HCT116 (cell line): Measurements from ENCODE around the gene OTOG.

Experiments used
- CTCF ChIP-seq, 3 experiments: fragments of 200-600 bp in 1 of 3; sonication (generic) in 1 of 3; IDR thresholded peaks in 2 of 3; conservative IDR thresholded peaks in 1 of 3; 2 replicates each; pipeline ENCODE4 v1.5.1; 2012 to 2017; ENCODE audit warnings: low read depth in 2 of 3, low read length in 2 of 3, antibody characterized with exemption in 1 of 3, borderline replicate concordance in 1 of 3, control low read depth in 1 of 3, mild to moderate bottlenecking in 1 of 3, mixed read lengths in 1 of 3, mixed run types in 1 of 3, moderate library complexity in 1 of 3; ENCODE audit not compliant: insufficient read depth in 1 of 3
- EZH2phosphoT487 ChIP-seq: fragments of 200-600 bp; IDR thresholded peaks from 2 replicates; pipeline ENCODE4 v1.6.1; 2018; ENCODE audit warnings: antibody characterized with exemption, borderline replicate concordance
- POLR2A ChIP-seq: IDR thresholded peaks from 2 replicates; pipeline ENCODE4 v1.7.0; 2011; ENCODE audit warnings: borderline replicate concordance; ENCODE audit not compliant: insufficient read depth, insufficient read length; ENCODE audit errors: extremely low read depth

DNA sequence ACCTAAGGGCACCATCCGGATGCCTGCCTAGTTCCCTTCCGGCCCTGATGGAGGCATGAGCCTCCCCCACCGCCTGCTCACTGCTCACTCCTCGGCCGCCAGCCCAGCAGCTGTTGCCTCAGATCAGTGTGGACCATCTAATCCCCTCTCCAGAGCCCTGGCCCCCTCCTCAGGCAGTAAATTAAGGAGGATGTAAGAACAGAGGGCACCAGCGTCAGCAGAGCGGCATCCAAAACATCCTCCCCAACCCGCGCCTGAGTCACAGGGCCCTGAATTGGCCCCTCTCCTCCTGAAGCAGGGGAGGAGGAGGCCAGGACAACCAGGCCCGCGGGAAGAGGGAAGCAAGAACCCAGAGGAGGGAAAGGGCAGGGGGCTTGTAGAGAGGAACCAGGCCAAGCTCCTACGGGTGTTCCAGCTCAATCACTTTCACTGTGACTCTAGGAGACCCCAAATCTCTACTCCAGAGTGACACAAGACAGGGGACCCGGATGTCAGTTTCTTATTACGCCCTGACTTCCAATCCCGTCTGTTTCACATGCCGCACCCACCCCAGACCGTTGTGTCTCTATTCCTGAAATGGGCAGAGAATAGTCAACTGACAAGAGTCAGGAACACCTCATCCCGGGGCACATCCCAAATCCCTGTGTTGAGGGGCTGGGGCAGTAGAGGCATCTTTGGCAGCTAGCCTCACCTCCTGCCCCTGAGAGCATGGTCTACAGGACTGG, 141.0 kb downstream of the OTOG start:
- TF ChIP-seq POLR2A (no peak), CTCF (IDR thresholded peaks at IDR 0.05 in 2 of 3, conservative IDR thresholded peaks at IDR 0.05 in 1 of 3; ENCODE audit: borderline replicate concordance in 1 of 3, insufficient read depth in 1 of 3, low read depth in 2 of 3, low read length in 2 of 3) (no peak), EZH2phosphoT487 (no peak)
